A673 (cell line): ENCODE results near the gene SLC6A14.

Source experiments
- CTCF ChIP-seq: fragments of 300-800, 200-600 bp; sonication (generic); conservative IDR thresholded peaks from 2 replicates; pipeline ENCODE4 v1.5.1; 2017; ENCODE audit warnings: low read depth, mild to moderate bottlenecking, antibody characterized with exemption, low read length, moderate library complexity, mixed read lengths
- EZH2 ChIP-seq: fragments of 200-600 bp; sonication (generic); IDR thresholded peaks from 2 replicates; pipeline ENCODE4 v1.6.1; 2017; ENCODE audit warnings: borderline replicate concordance, low read depth, mild to moderate bottlenecking, mixed read lengths, antibody characterized with exemption, low read length; ENCODE audit not compliant: poor library complexity, severe bottlenecking

GRCh38 chrX:116499780-116500179 is 63.4 kb downstream of the SLC6A14 start:
- TF ChIP-seq CTCF (no peak), EZH2 (no peak)
